Left renal cortex interstitium (tissue), 4 donors: ENCODE results near the gene TNFAIP8L1. TPM values are rescaled to one million over a fixed set of nuclear protein-coding genes. Genes with fewer than 3 reads are reported as not detected.
"Not testable (repeated sequence)": the region's sequence is repeated elsewhere in the genome, so short reads cannot be mapped to it uniquely, and the experiment has no call there.

Experiments used
- DNase-seq, 4 donors: peaks; one replicate each; pipeline ENCODE4 v3.0.0-alpha.2; 2013; ENCODE audit warnings: low read depth in 4 of 4, low spot score in 2 of 4, missing footprints in 1 of 4
- polyA plus RNA-seq, 4 donors: library from polyadenylated mRNA; unstranded; fragments of 120-200 nt; gene quantifications; one replicate each; pipeline ENCODE4 v1.2.1, GENCODE V29; 2013; ENCODE audit not compliant: insufficient read length in 4 of 4

TNFAIP8L1 gene
- polyA plus RNA-seq, result 10 to 100 TPM; 12.8 to 15.1 (median 13.4) TPM

- DNase-seq, result peak; percentile 66 to 90 (median 86)
These were observed at the start of gene TNFAIP8L1 for GRCh38 chr19:4638828-4639530. TNFAIP8L1 (plus strand) TSS chr19:4639516; CDS start chr19:4651870, 12,354 bp downstream.

DNA sequence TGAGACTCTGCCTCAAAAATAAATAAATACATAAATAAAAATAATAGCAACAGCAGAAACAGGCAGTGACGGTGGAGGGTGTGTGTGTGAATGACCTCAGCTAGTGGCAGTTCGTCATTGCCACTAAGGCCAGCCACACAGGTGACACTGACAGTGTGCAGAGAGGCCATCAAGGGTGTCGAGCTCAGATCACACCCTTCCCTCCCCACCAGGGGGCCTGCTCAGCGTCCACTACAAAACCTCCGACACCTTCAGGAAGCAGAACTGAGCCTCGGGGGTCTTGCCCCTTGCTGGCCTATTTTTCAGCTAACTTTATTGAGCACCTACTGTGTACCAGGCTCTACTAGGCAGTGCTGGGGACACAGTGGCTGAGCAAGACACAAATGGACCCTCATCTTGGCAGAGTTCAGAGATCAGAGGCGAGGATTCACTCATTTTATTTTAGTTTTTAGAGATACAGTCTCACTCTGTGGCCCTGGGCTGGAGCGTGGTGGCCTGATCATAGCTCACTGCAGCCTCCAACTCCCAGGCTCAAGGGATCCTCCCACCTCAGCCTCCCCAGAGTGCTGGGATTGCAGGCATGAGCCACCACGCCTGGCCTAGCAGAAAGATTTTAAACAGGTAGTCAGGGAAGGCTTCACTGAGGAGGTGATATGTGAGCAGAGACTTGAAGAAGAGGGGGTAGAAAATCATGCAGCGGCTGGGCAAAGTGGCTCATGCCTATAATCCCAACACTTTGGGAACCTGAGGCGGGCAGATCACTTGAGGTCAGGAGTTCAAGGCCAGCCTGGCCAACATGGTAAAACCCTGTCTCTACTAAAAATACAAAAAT lies 49.5 kb upstream of the TNFAIP8L1 start:
- DNase-seq, result no peak

DNA sequence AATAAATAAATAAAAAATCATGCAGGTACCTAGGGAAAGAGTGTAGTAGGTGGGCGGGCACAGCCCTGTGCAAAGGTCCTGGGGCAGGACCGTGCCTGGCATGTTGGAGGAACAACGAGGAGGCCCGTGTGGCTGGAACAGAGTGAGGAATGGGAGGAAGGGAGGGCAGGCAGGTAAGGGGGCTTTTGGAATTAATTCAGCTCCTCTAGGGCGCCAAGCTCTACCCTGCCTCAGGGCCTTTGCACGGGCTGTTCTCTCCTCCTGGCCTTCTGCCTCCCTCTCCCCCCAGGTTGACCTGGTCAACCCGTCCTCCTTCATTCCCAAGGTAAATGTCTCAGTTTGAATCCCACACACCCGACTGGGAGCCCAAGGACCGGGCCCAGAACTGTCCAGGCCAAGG lies 48.8 kb upstream of the TNFAIP8L1 start:
- DNase-seq, result no peak

DNA sequence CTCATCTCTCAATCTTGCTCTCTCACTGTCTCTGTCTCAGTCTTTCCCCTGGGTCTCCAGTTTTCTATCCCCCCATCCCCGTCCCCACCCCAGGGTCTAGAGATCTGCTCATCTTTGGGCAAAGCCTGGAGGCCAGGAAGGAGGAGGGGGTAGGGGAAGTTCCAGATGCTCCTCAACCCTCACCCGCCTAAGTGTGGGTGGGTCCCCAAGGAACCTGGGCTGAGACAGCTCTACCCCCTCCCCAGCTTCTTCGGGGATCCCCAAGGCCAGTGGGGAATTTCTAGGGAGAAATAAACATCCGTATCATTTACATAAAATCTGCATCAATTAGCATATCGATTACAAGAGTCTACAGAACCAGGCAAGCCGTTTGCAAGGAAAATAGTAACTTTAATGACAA lies 48.0 kb upstream of the TNFAIP8L1 start:
- no peak for DNase-seq

- DNase-seq, result no peak
These were observed 46.9 kb upstream of the TNFAIP8L1 start for GRCh38 chr19:4592445-4592844.

- no peak for DNase-seq
These were observed 45.9 kb upstream of the TNFAIP8L1 start for GRCh38 chr19:4593409-4593851.

- DNase-seq, result no peak
These were observed 45.1 kb upstream of the TNFAIP8L1 start for GRCh38 chr19:4594201-4594600.

DNA sequence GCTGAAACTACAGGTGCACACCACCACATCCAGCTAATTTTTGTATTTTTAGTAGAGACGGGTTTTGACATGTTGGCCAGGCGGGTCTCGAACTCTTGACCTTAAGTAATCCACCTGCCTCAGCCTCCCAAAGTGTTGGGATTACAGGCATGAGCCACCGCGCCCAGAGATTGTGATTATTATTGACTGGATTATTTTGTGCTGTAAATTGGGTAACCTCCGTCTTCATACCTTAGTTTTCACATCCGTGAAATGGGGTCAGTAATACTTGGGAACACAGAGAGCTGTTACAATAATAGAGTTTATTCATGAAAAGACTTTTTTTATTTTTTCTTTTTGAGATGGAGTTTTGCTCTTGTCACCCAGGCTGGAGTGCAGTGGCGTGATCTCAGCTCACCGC lies 44.2 kb upstream of the TNFAIP8L1 start:
- not testable (repeated sequence) for DNase-seq

DNA sequence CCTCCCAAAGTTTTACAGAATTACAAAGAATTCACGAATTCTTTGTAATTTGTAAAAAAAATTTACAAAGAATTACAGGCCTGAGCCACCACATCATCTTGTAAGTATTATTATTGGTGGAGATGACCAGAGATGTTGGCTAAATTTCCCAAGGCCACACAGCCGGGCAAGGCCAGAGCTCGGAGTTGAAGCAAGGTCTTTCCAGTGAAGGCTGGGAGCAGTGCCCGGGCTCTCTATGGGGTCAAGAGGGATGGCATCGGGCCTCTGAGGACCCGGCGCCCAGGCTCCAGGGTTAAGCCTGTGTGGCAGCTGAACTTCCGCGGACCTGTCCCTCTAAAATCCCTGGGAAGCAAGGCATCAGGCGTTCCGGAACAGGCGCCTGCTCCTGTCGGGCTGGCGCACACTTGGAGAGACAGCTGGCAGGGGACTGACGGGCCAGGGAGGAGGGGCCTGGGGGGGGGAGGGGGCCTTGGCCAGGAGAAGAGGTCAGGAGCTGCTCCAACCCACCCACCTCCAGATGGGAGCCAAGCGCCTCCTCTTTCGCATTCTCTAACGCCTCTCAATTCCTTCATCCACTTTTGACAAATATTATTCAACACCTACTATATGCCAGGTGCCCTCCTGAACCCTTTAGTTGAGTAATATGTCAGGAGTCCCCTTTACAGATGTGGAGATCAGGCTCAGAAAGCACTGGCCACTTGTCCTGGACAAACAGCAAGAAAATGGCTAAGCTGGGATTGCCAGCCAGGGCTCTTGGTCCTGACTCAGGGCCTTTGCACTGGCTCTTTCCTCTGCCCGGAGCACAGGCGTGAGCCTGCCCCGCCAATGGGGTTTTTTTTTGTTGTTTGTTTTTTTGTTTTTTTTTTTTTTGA lies 43.0 kb upstream of the TNFAIP8L1 start:
- no peak for DNase-seq

- no peak for DNase-seq
These were observed 41.9 kb upstream of the TNFAIP8L1 start for GRCh38 chr19:4597278-4597974.

- no peak for DNase-seq
These were observed 41.2 kb upstream of the TNFAIP8L1 start for GRCh38 chr19:4597975-4598671.

- no peak for DNase-seq
These were observed 40.6 kb upstream of the TNFAIP8L1 start for GRCh38 chr19:4598712-4599111.

GRCh38 chr19:4600082-4600481 lies 39.2 kb upstream of the TNFAIP8L1 start:
- DNase-seq, result no peak

GRCh38 chr19:4600893-4601292 lies 38.4 kb upstream of the TNFAIP8L1 start:
- DNase-seq, result no peak

GRCh38 chr19:4602173-4602788 lies 37.0 kb upstream of the TNFAIP8L1 start:
- DNase-seq, result no peak

GRCh38 chr19:4602915-4603314 lies 36.4 kb upstream of the TNFAIP8L1 start:
- no peak for DNase-seq

GRCh38 chr19:4604912-4605311 lies 34.4 kb upstream of the TNFAIP8L1 start:
- DNase-seq, result no peak

- DNase-seq, result no peak
These were observed 33.1 kb upstream of the TNFAIP8L1 start for GRCh38 chr19:4606181-4606580.
